NB4 (cell line): Measurements from ENCODE around the gene RELL1.

Experiments used
- POLR2A ChIP-seq: IDR thresholded peaks from 2 replicates; pipeline ENCODE4 v1.6.1; 2011; ENCODE audit warnings: mild to moderate bottlenecking; ENCODE audit not compliant: insufficient read length; ENCODE audit errors: extremely low read depth
- TF ChIP-seq, protein P1 (sequence below): IDR thresholded peaks from one replicate; pipeline ENCODE4 v1.5.1; 2012; ENCODE audit warnings: low read depth, low read length

DNA sequence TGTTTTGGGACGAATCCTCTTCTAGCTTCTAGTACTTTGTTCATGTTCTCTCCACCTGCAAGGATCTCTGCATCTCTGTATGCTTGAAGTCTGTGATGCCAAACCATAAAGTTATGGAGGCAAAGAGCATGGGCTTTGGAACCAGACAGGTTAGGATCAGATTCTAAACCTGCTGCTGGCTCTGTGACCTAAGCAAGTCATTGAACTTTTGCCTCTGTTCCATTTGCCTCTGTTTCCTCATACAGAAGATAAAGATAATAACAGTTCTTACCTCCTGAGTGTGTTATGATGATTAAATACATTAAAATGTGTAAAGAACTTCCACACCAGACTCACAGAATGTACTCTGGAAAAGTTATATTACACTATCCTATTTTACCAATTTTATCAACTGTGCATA is 41.5 kb upstream of the RELL1 start:
- TF ChIP-seq POLR2A = no peak
- TF ChIP-seq, protein P1, sequence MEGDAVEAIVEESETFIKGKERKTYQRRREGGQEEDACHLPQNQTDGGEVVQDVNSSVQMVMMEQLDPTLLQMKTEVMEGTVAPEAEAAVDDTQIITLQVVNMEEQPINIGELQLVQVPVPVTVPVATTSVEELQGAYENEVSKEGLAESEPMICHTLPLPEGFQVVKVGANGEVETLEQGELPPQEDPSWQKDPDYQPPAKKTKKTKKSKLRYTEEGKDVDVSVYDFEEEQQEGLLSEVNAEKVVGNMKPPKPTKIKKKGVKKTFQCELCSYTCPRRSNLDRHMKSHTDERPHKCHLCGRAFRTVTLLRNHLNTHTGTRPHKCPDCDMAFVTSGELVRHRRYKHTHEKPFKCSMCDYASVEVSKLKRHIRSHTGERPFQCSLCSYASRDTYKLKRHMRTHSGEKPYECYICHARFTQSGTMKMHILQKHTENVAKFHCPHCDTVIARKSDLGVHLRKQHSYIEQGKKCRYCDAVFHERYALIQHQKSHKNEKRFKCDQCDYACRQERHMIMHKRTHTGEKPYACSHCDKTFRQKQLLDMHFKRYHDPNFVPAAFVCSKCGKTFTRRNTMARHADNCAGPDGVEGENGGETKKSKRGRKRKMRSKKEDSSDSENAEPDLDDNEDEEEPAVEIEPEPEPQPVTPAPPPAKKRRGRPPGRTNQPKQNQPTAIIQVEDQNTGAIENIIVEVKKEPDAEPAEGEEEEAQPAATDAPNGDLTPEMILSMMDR = no peak
